ENCODE measurements around the gene NRG2. TPM values are rescaled to one million over a fixed set of nuclear protein-coding genes. Genes with fewer than 3 reads are reported as not detected.
A peak's percentile ranks its signal among the peaks of the same experiment; 100 is the strongest.

Gene NRG2
- 0.52 TPM for total RNA-seq

- H3K4me1 ChIP-seq (ENCODE audit: control insufficient read depth in 3 of 3, insufficient read depth in 3 of 3, low read length in 3 of 3) = peaks cover 20 to 33% (median 30%) of the 10 kb centered on the region in 3 donors
- no peaks in the 10 kb centered on the region for H3K36me3 ChIP-seq (ENCODE audit: control insufficient read depth in 3 of 3, insufficient read depth in 3 of 3, low read length in 3 of 3)
- H3K27ac ChIP-seq (ENCODE audit: low read depth, low read length) = peak within 1 kb of the TSS; percentile 86
- no peaks in the 10 kb centered on the region for H3K27me3 ChIP-seq (ENCODE audit: control insufficient read depth in 3 of 3, insufficient read depth in 3 of 3, low read length in 3 of 3)
- no peaks in the 10 kb centered on the region for H3K9me3 ChIP-seq (ENCODE audit: control insufficient read depth in 3 of 3, low read length in 3 of 3)
- H3K4me3 ChIP-seq (ENCODE audit: low read length in 3 of 3) = peak within 1 kb of the TSS; percentile 79 to 82 (median 82)
- H3K9ac ChIP-seq (ENCODE audit: low read depth in 1 of 3, low read length in 3 of 3) = peak within 1 kb of the TSS; percentile 71 to 88 (median 84)
Observed at GRCh38 chr5:140042643-140043507, at the start of gene NRG2. Gene NRG2 (minus strand): TSS chr5:140043299.

GRCh38 chr5:140090251-140090650 is 47.2 kb upstream of the NRG2 start:
- no peak overlapping the region for H3K4me3 ChIP-seq (ENCODE audit: low read length in 3 of 3)
- peaks cover 0 to 3% (median 0%) of the 10 kb centered on the region in 3 donors for H3K9me3 ChIP-seq (ENCODE audit: control insufficient read depth in 3 of 3, low read length in 3 of 3)
- no peak overlapping the region for H3K9ac ChIP-seq (ENCODE audit: low read depth in 1 of 3, low read length in 3 of 3)
- H3K4me1 ChIP-seq (ENCODE audit: control insufficient read depth in 3 of 3, insufficient read depth in 3 of 3, low read length in 3 of 3) = no peaks in the 10 kb centered on the region
- no peaks in the 10 kb centered on the region for H3K36me3 ChIP-seq (ENCODE audit: control insufficient read depth in 3 of 3, insufficient read depth in 3 of 3, low read length in 3 of 3)
- H3K27me3 ChIP-seq (ENCODE audit: control insufficient read depth in 3 of 3, insufficient read depth in 3 of 3, low read length in 3 of 3) = no peaks in the 10 kb centered on the region
- no peak overlapping the region for H3K27ac ChIP-seq (ENCODE audit: low read depth, low read length)

GRCh38 chr5:140084541-140084940 is 41.4 kb upstream of the NRG2 start:
- Histone ChIP-seq H3K9ac (ENCODE audit: low read depth in 1 of 3, low read length in 3 of 3) (peak overlapping the region in 1 of 3 donors; percentile 16), H3K27ac (ENCODE audit: low read depth, low read length) (no peak overlapping the region), H3K9me3 (ENCODE audit: control insufficient read depth in 3 of 3, low read length in 3 of 3) (no peaks in the 10 kb centered on the region), H3K27me3 (ENCODE audit: control insufficient read depth in 3 of 3, insufficient read depth in 3 of 3, low read length in 3 of 3) (no peaks in the 10 kb centered on the region), H3K4me3 (ENCODE audit: low read length in 3 of 3) (no peak overlapping the region), H3K4me1 (ENCODE audit: control insufficient read depth in 3 of 3, insufficient read depth in 3 of 3, low read length in 3 of 3) (peaks cover 0 to 6% (median 4%) of the 10 kb centered on the region in 3 donors), H3K36me3 (ENCODE audit: control insufficient read depth in 3 of 3, insufficient read depth in 3 of 3, low read length in 3 of 3) (no peaks in the 10 kb centered on the region)

- Histone ChIP-seq H3K27ac (ENCODE audit: low read depth, low read length) (no peak overlapping the region), H3K4me3 (ENCODE audit: low read length in 3 of 3) (no peak overlapping the region), H3K36me3 (ENCODE audit: control insufficient read depth in 3 of 3, insufficient read depth in 3 of 3, low read length in 3 of 3) (no peaks in the 10 kb centered on the region), H3K27me3 (ENCODE audit: control insufficient read depth in 3 of 3, insufficient read depth in 3 of 3, low read length in 3 of 3) (no peaks in the 10 kb centered on the region), H3K4me1 (ENCODE audit: control insufficient read depth in 3 of 3, insufficient read depth in 3 of 3, low read length in 3 of 3) (peaks cover 0 to 6% (median 4%) of the 10 kb centered on the region in 3 donors), H3K9ac (ENCODE audit: low read depth in 1 of 3, low read length in 3 of 3) (no peak overlapping the region), H3K9me3 (ENCODE audit: control insufficient read depth in 3 of 3, low read length in 3 of 3) (no peaks in the 10 kb centered on the region)
Observed at GRCh38 chr5:140083650-140084049, 40.6 kb upstream of the NRG2 start.

- Histone ChIP-seq H3K4me1 (ENCODE audit: control insufficient read depth in 3 of 3, insufficient read depth in 3 of 3, low read length in 3 of 3) (peaks cover 0 to 6% (median 4%) of the 10 kb centered on the region in 3 donors), H3K36me3 (ENCODE audit: control insufficient read depth in 3 of 3, insufficient read depth in 3 of 3, low read length in 3 of 3) (no peaks in the 10 kb centered on the region), H3K9ac (ENCODE audit: low read depth in 1 of 3, low read length in 3 of 3) (no peak overlapping the region), H3K27me3 (ENCODE audit: control insufficient read depth in 3 of 3, insufficient read depth in 3 of 3, low read length in 3 of 3) (no peaks in the 10 kb centered on the region), H3K9me3 (ENCODE audit: control insufficient read depth in 3 of 3, low read length in 3 of 3) (no peaks in the 10 kb centered on the region), H3K27ac (ENCODE audit: low read depth, low read length) (no peak overlapping the region), H3K4me3 (ENCODE audit: low read length in 3 of 3) (no peak overlapping the region)
Observed at GRCh38 chr5:140083120-140083519, 40.0 kb upstream of the NRG2 start.

- H3K27me3 ChIP-seq (ENCODE audit: control insufficient read depth in 3 of 3, insufficient read depth in 3 of 3, low read length in 3 of 3) = no peaks in the 10 kb centered on the region
- no peaks in the 10 kb centered on the region for H3K9me3 ChIP-seq (ENCODE audit: control insufficient read depth in 3 of 3, low read length in 3 of 3)
Observed at GRCh38 chr5:140076788-140077187, 33.7 kb upstream of the NRG2 start.

GRCh38 chr5:140076142-140076541 is 33.0 kb upstream of the NRG2 start:
- H3K4me3 ChIP-seq (ENCODE audit: low read length in 3 of 3) = no peak overlapping the region
- H3K36me3 ChIP-seq (ENCODE audit: control insufficient read depth in 3 of 3, insufficient read depth in 3 of 3, low read length in 3 of 3) = no peaks in the 10 kb centered on the region
- no peak overlapping the region for H3K27ac ChIP-seq (ENCODE audit: low read depth, low read length)
- no peak overlapping the region for H3K9ac ChIP-seq (ENCODE audit: low read depth in 1 of 3, low read length in 3 of 3)
- H3K27me3 ChIP-seq (ENCODE audit: control insufficient read depth in 3 of 3, insufficient read depth in 3 of 3, low read length in 3 of 3) = no peaks in the 10 kb centered on the region
- H3K4me1 ChIP-seq (ENCODE audit: control insufficient read depth in 3 of 3, insufficient read depth in 3 of 3, low read length in 3 of 3) = no peaks in the 10 kb centered on the region
- no peaks in the 10 kb centered on the region for H3K9me3 ChIP-seq (ENCODE audit: control insufficient read depth in 3 of 3, low read length in 3 of 3)

More at GRCh38 chr5:140076788-140077187, 33.7 kb upstream of the NRG2 start:
- H3K4me3 ChIP-seq (ENCODE audit: low read length in 3 of 3) = no peak overlapping the region
- no peaks in the 10 kb centered on the region for H3K4me1 ChIP-seq (ENCODE audit: control insufficient read depth in 3 of 3, insufficient read depth in 3 of 3, low read length in 3 of 3)
- no peaks in the 10 kb centered on the region for H3K36me3 ChIP-seq (ENCODE audit: control insufficient read depth in 3 of 3, insufficient read depth in 3 of 3, low read length in 3 of 3)
- no peak overlapping the region for H3K9ac ChIP-seq (ENCODE audit: low read depth in 1 of 3, low read length in 3 of 3)
- H3K27ac ChIP-seq (ENCODE audit: low read depth, low read length) = no peak overlapping the region

- Histone ChIP-seq H3K36me3 (ENCODE audit: control insufficient read depth in 3 of 3, insufficient read depth in 3 of 3, low read length in 3 of 3) (no peaks in the 10 kb centered on the region), H3K9ac (ENCODE audit: low read depth in 1 of 3, low read length in 3 of 3) (no peak overlapping the region), H3K27ac (ENCODE audit: low read depth, low read length) (no peak overlapping the region), H3K4me1 (ENCODE audit: control insufficient read depth in 3 of 3, insufficient read depth in 3 of 3, low read length in 3 of 3) (no peaks in the 10 kb centered on the region), H3K27me3 (ENCODE audit: control insufficient read depth in 3 of 3, insufficient read depth in 3 of 3, low read length in 3 of 3) (no peaks in the 10 kb centered on the region), H3K4me3 (ENCODE audit: low read length in 3 of 3) (no peak overlapping the region), H3K9me3 (ENCODE audit: control insufficient read depth in 3 of 3, low read length in 3 of 3) (no peaks in the 10 kb centered on the region)
Observed at GRCh38 chr5:140075371-140075770, 32.3 kb upstream of the NRG2 start.

- H3K27me3 ChIP-seq (ENCODE audit: control insufficient read depth in 3 of 3, insufficient read depth in 3 of 3, low read length in 3 of 3) = no peaks in the 10 kb centered on the region
- H3K4me3 ChIP-seq (ENCODE audit: low read length in 3 of 3) = no peak overlapping the region
- H3K9me3 ChIP-seq (ENCODE audit: control insufficient read depth in 3 of 3, low read length in 3 of 3) = no peaks in the 10 kb centered on the region
- no peak overlapping the region for H3K27ac ChIP-seq (ENCODE audit: low read depth, low read length)
- H3K4me1 ChIP-seq (ENCODE audit: control insufficient read depth in 3 of 3, insufficient read depth in 3 of 3, low read length in 3 of 3) = no peaks in the 10 kb centered on the region
- no peaks in the 10 kb centered on the region for H3K36me3 ChIP-seq (ENCODE audit: control insufficient read depth in 3 of 3, insufficient read depth in 3 of 3, low read length in 3 of 3)
- peak overlapping the region in 1 of 3 donors; percentile 24 for H3K9ac ChIP-seq (ENCODE audit: low read depth in 1 of 3, low read length in 3 of 3)
Observed at GRCh38 chr5:140073296-140073695, 30.2 kb upstream of the NRG2 start.

GRCh38 chr5:140072812-140073211 is 29.7 kb upstream of the NRG2 start:
- Histone ChIP-seq H3K27ac (ENCODE audit: low read depth, low read length) (no peak overlapping the region), H3K9ac (ENCODE audit: low read depth in 1 of 3, low read length in 3 of 3) (peak overlapping the region in 1 of 3 donors; percentile 24), H3K9me3 (ENCODE audit: control insufficient read depth in 3 of 3, low read length in 3 of 3) (no peaks in the 10 kb centered on the region), H3K4me1 (ENCODE audit: control insufficient read depth in 3 of 3, insufficient read depth in 3 of 3, low read length in 3 of 3) (no peaks in the 10 kb centered on the region), H3K4me3 (ENCODE audit: low read length in 3 of 3) (no peak overlapping the region), H3K36me3 (ENCODE audit: control insufficient read depth in 3 of 3, insufficient read depth in 3 of 3, low read length in 3 of 3) (no peaks in the 10 kb centered on the region), H3K27me3 (ENCODE audit: control insufficient read depth in 3 of 3, insufficient read depth in 3 of 3, low read length in 3 of 3) (no peaks in the 10 kb centered on the region)
